Caki2 (cell line): Measurements from ENCODE around the gene PPID. TPM values are rescaled to one million over a fixed set of nuclear protein-coding genes. Genes with fewer than 3 reads are reported as not detected.
"Not testable (repeated sequence)": the region's sequence is repeated elsewhere in the genome, so short reads cannot be mapped to it uniquely, and the experiment has no call there.

ENCODE experiments used
- DNase-seq: peaks from one replicate; pipeline ENCODE4 v3.0.0-alpha.2; 2015; ENCODE audit warnings: low read depth
- in situ Hi-C: cut with HindIII; loops from 2 replicates; pipeline ENCODE4 v1.10.0; 2016; ENCODE audit warnings: low sequenced_read_pairs, low pct_unique_long_range_greater_than_20kb, mixed read lengths
- total RNA-seq: library from RNA; depleted of rRNA; stranded (reverse); fragments of >200 nt; shearing (Covaris generic); gene quantifications from 2 replicates; pipeline ENCODE4 v1.2.3, GENCODE V29; 2014; ENCODE audit warnings: low replicate concordance; rRNA removed

PPID gene
- 2.7 and 6.7 TPM in 2 replicates for total RNA-seq

- in situ Hi-C loops, result no loop called here
- peak; percentile 82 for DNase-seq
These were observed at the start of gene PPID for GRCh38 chr4:158722917-158723793. TSS of gene PPID (minus strand) at chr4:158723396. CDS start at chr4:158723288, 108 bp downstream.

- in situ Hi-C loops, result no loop called here
- peak; percentile 32 for DNase-seq
These were observed 48.6 kb upstream of the PPID start for GRCh38 chr4:158771776-158772175.

- in situ Hi-C loops, result no loop called here
- peak; percentile 36 for DNase-seq
These were observed 47.5 kb upstream of the PPID start for GRCh38 chr4:158770671-158771070.

GRCh38 chr4:158769175-158769921 is 46.2 kb upstream of the PPID start:
- in situ Hi-C loops, result no loop called here
- peak; percentile 36 for DNase-seq

- in situ Hi-C loops, result no loop called here
- peak; percentile 68 for DNase-seq
These were observed 45.5 kb upstream of the PPID start, which contains the start of gene FNIP2 for GRCh38 chr4:158768555-158769174. TSS of gene FNIP2 (plus strand) at chr4:158769026. CDS start at chr4:158769213, 187 bp downstream.

GRCh38 chr4:158767451-158767850 is 44.3 kb upstream of the PPID start:
- DNase-seq, result no peak
- in situ Hi-C loops, result no loop called here

- in situ Hi-C loops, result no loop called here
These were observed 43.3 kb upstream of the PPID start for GRCh38 chr4:158766434-158767044.

GRCh38 chr4:158763462-158763861 is 40.3 kb upstream of the PPID start:
- no peak for DNase-seq
- in situ Hi-C loops, result no loop called here

More at GRCh38 chr4:158766434-158767044, 43.3 kb upstream of the PPID start:
- no peak for DNase-seq

GRCh38 chr4:158762553-158762952 is 39.4 kb upstream of the PPID start:
- DNase-seq, result no peak
- in situ Hi-C loops, result no loop called here

GRCh38 chr4:158760866-158761265 is 37.7 kb upstream of the PPID start:
- in situ Hi-C loops, result no loop called here
- no peak for DNase-seq

GRCh38 chr4:158759539-158759938 is 36.3 kb upstream of the PPID start:
- in situ Hi-C loops, DNase-seq: not testable (repeated sequence)

- in situ Hi-C loops, result no loop called here
- DNase-seq, result no peak
These were observed 35.5 kb upstream of the PPID start for GRCh38 chr4:158758703-158759102.

GRCh38 chr4:158758142-158758541 is 34.9 kb upstream of the PPID start:
- no peak for DNase-seq
- in situ Hi-C loops, result no loop called here

- in situ Hi-C loops, result no loop called here
- no peak for DNase-seq
These were observed 33.4 kb upstream of the PPID start for GRCh38 chr4:158756588-158756987.

GRCh38 chr4:158755819-158756218 is 32.6 kb upstream of the PPID start:
- in situ Hi-C loops, DNase-seq: not testable (repeated sequence)

GRCh38 chr4:158754385-158755180 is 31.4 kb upstream of the PPID start:
- no peak for DNase-seq
- in situ Hi-C loops, result no loop called here

- DNase-seq, result no peak
- in situ Hi-C loops, result no loop called here
These were observed 27.2 kb upstream of the PPID start for GRCh38 chr4:158750379-158750778.
